Measurements from ENCODE around the gene SIX2. TPM values are rescaled to one million over a fixed set of nuclear protein-coding genes. Genes with fewer than 3 reads are reported as not detected.

Gene SIX2
- total and polyA plus RNA-seq, 4 donors = 1.7 to 6.0 (median 2.6) TPM

GRCh38 chr2:44989176-44989575, 20.1 kb downstream of the SIX2 start:
- H3K9me3 ChIP-seq (ENCODE audit: control insufficient read depth, low read length) = peaks cover 9% of the 10 kb centered on the region
- peaks cover 0 to 2% of the 10 kb centered on the region in 2 donors for H3K27me3 ChIP-seq (ENCODE audit: control insufficient read depth in 1 of 2, insufficient read depth in 2 of 2, low read length in 1 of 2)
- ATAC-seq (ENCODE audit: low FRiP score) (no peak), DNase-seq (no peak)
- H3K36me3 ChIP-seq (ENCODE audit: control insufficient read depth in 1 of 2, insufficient read depth in 2 of 2, low read length in 1 of 2) = no peaks in the 10 kb centered on the region
- WGBS, 2 donors = 76 to 84% methylated on average over 2 of the region's 2 CpGs
- intact Hi-C loops (cut with DNase I) = no loop called here
- no peak overlapping the region for H3K27ac ChIP-seq (ENCODE audit: low read depth in 1 of 2, low read length in 2 of 2)
- no peaks in the 10 kb centered on the region for H3K4me1 ChIP-seq (ENCODE audit: control insufficient read depth in 1 of 2, insufficient read depth in 2 of 2, low read length in 2 of 2)
- H3K4me3 ChIP-seq (ENCODE audit: low read length in 2 of 2) = no peak overlapping the region

GRCh38 chr2:44983836-44984604, 25.2 kb downstream of the SIX2 start:
- intact Hi-C loops (cut with DNase I) = no loop called here

GRCh38 chr2:44981714-44982108, 27.5 kb downstream of the SIX2 start:
- H3K27ac ChIP-seq (ENCODE audit: low read depth in 1 of 2, low read length in 2 of 2) = no peak overlapping the region
- H3K27me3 ChIP-seq (ENCODE audit: control insufficient read depth in 1 of 2, insufficient read depth in 2 of 2, low read length in 1 of 2) = no peaks in the 10 kb centered on the region
- no peaks in the 10 kb centered on the region for H3K36me3 ChIP-seq (ENCODE audit: control insufficient read depth in 1 of 2, insufficient read depth in 2 of 2, low read length in 1 of 2)
- ATAC-seq (ENCODE audit: low FRiP score) (peak; percentile 83), DNase-seq (peak; percentile 81 to 92)
- H3K4me1 ChIP-seq (ENCODE audit: control insufficient read depth in 1 of 2, insufficient read depth in 2 of 2, low read length in 2 of 2) = no peaks in the 10 kb centered on the region
- H3K4me3 ChIP-seq (ENCODE audit: low read length in 2 of 2) = no peak overlapping the region
- 8% methylated on average over 14 of the region's 14 CpGs for WGBS, 2 donors
- H3K9me3 ChIP-seq (ENCODE audit: control insufficient read depth, low read length) = no peaks in the 10 kb centered on the region
- intact Hi-C loops (cut with DNase I) = loop anchor here (1.0 to 2.0 kb wide), 3 partner anchors 33 to 515 kb away; no protein-coding TSS in a partner anchor

More at GRCh38 chr2:44983836-44984604, 25.2 kb downstream of the SIX2 start:
- no peaks in the 10 kb centered on the region for H3K4me1 ChIP-seq (ENCODE audit: control insufficient read depth in 1 of 2, insufficient read depth in 2 of 2, low read length in 2 of 2)
- H3K27me3 ChIP-seq (ENCODE audit: control insufficient read depth in 1 of 2, insufficient read depth in 2 of 2, low read length in 1 of 2) = no peaks in the 10 kb centered on the region
- H3K4me3 ChIP-seq (ENCODE audit: low read length in 2 of 2) = no peak overlapping the region
- no peak for DNase-seq
- no peaks in the 10 kb centered on the region for H3K36me3 ChIP-seq (ENCODE audit: control insufficient read depth in 1 of 2, insufficient read depth in 2 of 2, low read length in 1 of 2)
- ATAC-seq (ENCODE audit: low FRiP score) = no peak
- WGBS, 2 donors = 80 to 93% methylated on average over 9 of the region's 9 CpGs
- H3K27ac ChIP-seq (ENCODE audit: low read depth in 1 of 2, low read length in 2 of 2) = no peak overlapping the region
- H3K9me3 ChIP-seq (ENCODE audit: control insufficient read depth, low read length) = peaks cover 5% of the 10 kb centered on the region

- WGBS, 2 donors = 59 to 65% methylated on average over 9 of the region's 9 CpGs
- no peak for DNase-seq
- H3K4me1 ChIP-seq (ENCODE audit: control insufficient read depth in 1 of 2, insufficient read depth in 2 of 2, low read length in 2 of 2) = no peaks in the 10 kb centered on the region
These were observed 28.2 kb downstream of the SIX2 start for GRCh38 chr2:44980751-44981713.

GRCh38 chr2:44979581-44979980, 29.7 kb downstream of the SIX2 start:
- H3K4me1 ChIP-seq (ENCODE audit: control insufficient read depth in 1 of 2, insufficient read depth in 2 of 2, low read length in 2 of 2) = no peaks in the 10 kb centered on the region
- no peak overlapping the region for H3K27ac ChIP-seq (ENCODE audit: low read depth in 1 of 2, low read length in 2 of 2)
- intact Hi-C loops (cut with DNase I) = no loop called here
- H3K4me3 ChIP-seq (ENCODE audit: low read length in 2 of 2) = no peak overlapping the region
- ATAC-seq (ENCODE audit: low FRiP score) (no peak), DNase-seq (no peak)
- 76 to 82% methylated on average over 11 of the region's 11 CpGs for WGBS, 2 donors
- no peaks in the 10 kb centered on the region for H3K27me3 ChIP-seq (ENCODE audit: control insufficient read depth in 1 of 2, insufficient read depth in 2 of 2, low read length in 1 of 2)
- H3K9me3 ChIP-seq (ENCODE audit: control insufficient read depth, low read length) = no peaks in the 10 kb centered on the region
- no peaks in the 10 kb centered on the region for H3K36me3 ChIP-seq (ENCODE audit: control insufficient read depth in 1 of 2, insufficient read depth in 2 of 2, low read length in 1 of 2)

More at GRCh38 chr2:44980751-44981713, 28.2 kb downstream of the SIX2 start:
- Histone ChIP-seq H3K4me3 (ENCODE audit: low read length in 2 of 2) (no peak overlapping the region), H3K36me3 (ENCODE audit: control insufficient read depth in 1 of 2, insufficient read depth in 2 of 2, low read length in 1 of 2) (no peaks in the 10 kb centered on the region), H3K27me3 (ENCODE audit: control insufficient read depth in 1 of 2, insufficient read depth in 2 of 2, low read length in 1 of 2) (no peaks in the 10 kb centered on the region), H3K27ac (ENCODE audit: low read depth in 1 of 2, low read length in 2 of 2) (no peak overlapping the region), H3K9me3 (ENCODE audit: control insufficient read depth, low read length) (no peaks in the 10 kb centered on the region)
- ATAC-seq (ENCODE audit: low FRiP score) = no peak
- intact Hi-C loops (cut with DNase I) = loop anchor here (1.0 to 2.0 kb wide), 3 partner anchors 34 to 515 kb away; no protein-coding TSS in a partner anchor

- H3K27me3 ChIP-seq (ENCODE audit: control insufficient read depth in 1 of 2, insufficient read depth in 2 of 2, low read length in 1 of 2) = no peaks in the 10 kb centered on the region
- no peak for ATAC-seq (ENCODE audit: low FRiP score)
- H3K4me1 ChIP-seq (ENCODE audit: control insufficient read depth in 1 of 2, insufficient read depth in 2 of 2, low read length in 2 of 2) = no peaks in the 10 kb centered on the region
- no peak overlapping the region for H3K27ac ChIP-seq (ENCODE audit: low read depth in 1 of 2, low read length in 2 of 2)
- no peaks in the 10 kb centered on the region for H3K9me3 ChIP-seq (ENCODE audit: control insufficient read depth, low read length)
- no peaks in the 10 kb centered on the region for H3K36me3 ChIP-seq (ENCODE audit: control insufficient read depth in 1 of 2, insufficient read depth in 2 of 2, low read length in 1 of 2)
- 80 to 83% methylated on average over 24 of the region's 24 CpGs for WGBS, 2 donors
- intact Hi-C loops (cut with DNase I) = no loop called here
- no peak overlapping the region for H3K4me3 ChIP-seq (ENCODE audit: low read length in 2 of 2)
- no peak for DNase-seq
These were observed 33.4 kb downstream of the SIX2 start for GRCh38 chr2:44975571-44976450.

- Histone ChIP-seq H3K27ac (ENCODE audit: low read depth in 1 of 2, low read length in 2 of 2) (no peak overlapping the region), H3K4me1 (ENCODE audit: control insufficient read depth in 1 of 2, insufficient read depth in 2 of 2, low read length in 2 of 2) (no peaks in the 10 kb centered on the region)
- 53 to 71% methylated on average over 6 of the region's 6 CpGs for WGBS, 2 donors
These were observed 35.1 kb downstream of the SIX2 start for GRCh38 chr2:44974064-44974715.

More at GRCh38 chr2:44974064-44974715, 35.1 kb downstream of the SIX2 start:
- Histone ChIP-seq H3K9me3 (ENCODE audit: control insufficient read depth, low read length) (no peaks in the 10 kb centered on the region), H3K4me3 (ENCODE audit: low read length in 2 of 2) (no peak overlapping the region), H3K27me3 (ENCODE audit: control insufficient read depth in 1 of 2, insufficient read depth in 2 of 2, low read length in 1 of 2) (no peaks in the 10 kb centered on the region), H3K36me3 (ENCODE audit: control insufficient read depth in 1 of 2, insufficient read depth in 2 of 2, low read length in 1 of 2) (no peaks in the 10 kb centered on the region)
- ATAC-seq (ENCODE audit: low FRiP score) (no peak), DNase-seq (no peak)
- intact Hi-C loops (cut with DNase I) = no loop called here
